ENCODE measurements around the gene UBE2Q2. TPM values are rescaled to one million over a fixed set of nuclear protein-coding genes. Genes with fewer than 3 reads are reported as not detected.
"Not testable (repeated sequence)": the region's sequence is repeated elsewhere in the genome, so short reads cannot be mapped to it uniquely, and the experiment has no call there.

The UBE2Q2 gene
- total RNA-seq, 1 donor from 2014 or later, result 29.0 TPM

DNA sequence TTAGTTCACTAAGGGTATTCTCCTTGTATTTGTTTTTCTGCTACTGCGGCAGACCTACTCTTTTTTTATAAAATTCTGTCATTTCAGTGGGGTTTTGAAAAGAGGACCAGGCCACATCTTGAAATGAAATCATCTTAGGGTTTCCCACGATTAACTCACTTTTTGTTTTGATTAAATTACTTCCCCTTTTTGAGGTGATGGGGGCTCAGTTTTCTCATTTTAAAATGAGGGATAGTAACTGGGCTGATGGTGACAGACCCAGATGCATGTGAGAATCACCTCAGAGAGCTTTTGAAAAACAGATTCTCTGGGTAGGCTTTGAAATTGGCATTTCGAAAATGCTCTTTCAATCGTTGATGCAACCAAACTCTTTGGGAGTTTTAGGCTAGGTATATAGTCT lies 24.2 kb downstream of the UBE2Q2 start:
- intact Hi-C loops (cut with DNase I), result no loop called here
- no peak overlapping the region for H3K4me3 ChIP-seq
- H3K36me3 ChIP-seq, result peaks cover 27% of the 10 kb centered on the region
- H3K27me3 ChIP-seq (ENCODE audit: low read depth), result no peaks in the 10 kb centered on the region
- no peaks in the 10 kb centered on the region for H3K9me3 ChIP-seq
- TF ChIP-seq, protein P1, sequence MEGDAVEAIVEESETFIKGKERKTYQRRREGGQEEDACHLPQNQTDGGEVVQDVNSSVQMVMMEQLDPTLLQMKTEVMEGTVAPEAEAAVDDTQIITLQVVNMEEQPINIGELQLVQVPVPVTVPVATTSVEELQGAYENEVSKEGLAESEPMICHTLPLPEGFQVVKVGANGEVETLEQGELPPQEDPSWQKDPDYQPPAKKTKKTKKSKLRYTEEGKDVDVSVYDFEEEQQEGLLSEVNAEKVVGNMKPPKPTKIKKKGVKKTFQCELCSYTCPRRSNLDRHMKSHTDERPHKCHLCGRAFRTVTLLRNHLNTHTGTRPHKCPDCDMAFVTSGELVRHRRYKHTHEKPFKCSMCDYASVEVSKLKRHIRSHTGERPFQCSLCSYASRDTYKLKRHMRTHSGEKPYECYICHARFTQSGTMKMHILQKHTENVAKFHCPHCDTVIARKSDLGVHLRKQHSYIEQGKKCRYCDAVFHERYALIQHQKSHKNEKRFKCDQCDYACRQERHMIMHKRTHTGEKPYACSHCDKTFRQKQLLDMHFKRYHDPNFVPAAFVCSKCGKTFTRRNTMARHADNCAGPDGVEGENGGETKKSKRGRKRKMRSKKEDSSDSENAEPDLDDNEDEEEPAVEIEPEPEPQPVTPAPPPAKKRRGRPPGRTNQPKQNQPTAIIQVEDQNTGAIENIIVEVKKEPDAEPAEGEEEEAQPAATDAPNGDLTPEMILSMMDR (IDR thresholded peaks at IDR 0.05), result no peak
- no peak for ATAC-seq
- no peak overlapping the region for H3K27ac ChIP-seq
- no peak for DNase-seq
- no peaks in the 10 kb centered on the region for H3K4me1 ChIP-seq

- H3K9me3 ChIP-seq, result no peaks in the 10 kb centered on the region
- TF ChIP-seq, protein P1 (IDR thresholded peaks at IDR 0.05), result no peak
- no peak for ATAC-seq
- no peak overlapping the region for H3K4me3 ChIP-seq
- H3K36me3 ChIP-seq, result peaks cover 27% of the 10 kb centered on the region
- no peak for DNase-seq
- intact Hi-C loops (cut with DNase I), result no loop called here
- no peak overlapping the region for H3K27ac ChIP-seq
- H3K27me3 ChIP-seq (ENCODE audit: low read depth), result no peaks in the 10 kb centered on the region
- H3K4me1 ChIP-seq, result no peaks in the 10 kb centered on the region
Observed at GRCh38 chr15:75868019-75868418, 24.8 kb downstream of the UBE2Q2 start.

- no peak overlapping the region for H3K4me3 ChIP-seq
- no peaks in the 10 kb centered on the region for H3K4me1 ChIP-seq
- DNase-seq (no peak), ATAC-seq (no peak)
- no peaks in the 10 kb centered on the region for H3K9me3 ChIP-seq
- intact Hi-C loops (cut with DNase I), result no loop called here
- H3K36me3 ChIP-seq, result peaks cover 31% of the 10 kb centered on the region
- H3K27me3 ChIP-seq (ENCODE audit: low read depth), result no peaks in the 10 kb centered on the region
- H3K27ac ChIP-seq, result no peak overlapping the region
- TF ChIP-seq, protein P1 (IDR thresholded peaks at IDR 0.05), result no peak
Observed at GRCh38 chr15:75869446-75869845, 26.2 kb downstream of the UBE2Q2 start.

DNA sequence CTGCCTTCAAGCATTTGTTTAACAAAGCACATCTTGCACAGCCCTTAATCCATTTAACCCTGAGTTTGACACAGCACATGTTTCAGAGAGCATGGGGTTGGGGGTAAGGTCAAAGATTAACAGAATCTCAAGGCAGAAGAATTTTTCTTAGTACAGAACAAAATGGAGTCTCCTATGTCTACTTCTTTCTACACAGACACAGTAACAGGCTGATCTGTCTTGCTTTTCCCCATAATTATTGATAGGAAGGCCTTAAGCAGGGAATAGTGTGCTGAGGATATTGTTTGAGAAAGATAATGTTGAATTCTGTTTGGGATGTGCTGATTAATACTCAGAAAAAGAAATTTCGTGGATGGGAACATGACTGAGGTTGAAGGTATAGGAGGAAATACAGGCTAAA lies 28.3 kb downstream of the UBE2Q2 start:
- H3K27me3 ChIP-seq (ENCODE audit: low read depth); H3K9me3 ChIP-seq; DNase-seq; intact Hi-C loops (cut with DNase I); H3K4me1 ChIP-seq; H3K4me3 ChIP-seq; H3K27ac ChIP-seq; ATAC-seq: not testable (repeated sequence)
- peaks cover 44% of the 10 kb centered on the region for H3K36me3 ChIP-seq

DNA sequence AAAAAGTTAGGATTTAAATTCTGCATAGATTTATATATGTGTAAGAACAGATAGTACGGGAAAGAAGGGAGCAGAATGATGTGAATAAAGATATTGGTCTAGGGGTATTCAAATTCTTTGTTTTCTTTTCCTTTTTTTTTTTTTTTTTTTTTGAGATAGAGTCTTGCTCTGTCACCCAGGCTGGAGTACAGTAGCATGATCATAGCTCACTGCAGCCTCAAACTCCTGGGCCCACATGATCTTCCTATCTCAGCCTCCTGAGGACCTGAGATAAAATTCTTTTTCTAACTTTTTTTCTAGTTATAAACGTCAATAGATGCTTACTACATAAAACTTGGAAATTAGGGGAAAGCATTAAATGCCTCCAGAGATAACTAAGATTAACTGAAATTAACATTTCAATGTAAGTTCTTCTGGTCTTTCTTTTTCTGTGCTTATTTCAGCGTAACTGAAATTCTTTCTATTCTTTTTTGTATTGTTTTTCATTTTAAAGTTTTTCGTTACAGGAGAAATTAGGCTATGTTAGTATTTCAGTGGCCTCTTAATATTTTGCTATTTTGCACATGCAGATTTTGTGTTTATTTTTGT lies 29.2 kb downstream of the UBE2Q2 start:
- peaks cover 44% of the 10 kb centered on the region for H3K36me3 ChIP-seq
- H3K27me3 ChIP-seq (ENCODE audit: low read depth), result no peaks in the 10 kb centered on the region
- H3K4me1 ChIP-seq, result no peaks in the 10 kb centered on the region
- H3K27ac ChIP-seq, result no peak overlapping the region
- ATAC-seq, result no peak
- DNase-seq, result no peak
- no peak overlapping the region for H3K4me3 ChIP-seq
- intact Hi-C loops (cut with DNase I), result no loop called here
- TF ChIP-seq, protein P1 (IDR thresholded peaks at IDR 0.05), result no peak
- H3K9me3 ChIP-seq, result no peaks in the 10 kb centered on the region

DNA sequence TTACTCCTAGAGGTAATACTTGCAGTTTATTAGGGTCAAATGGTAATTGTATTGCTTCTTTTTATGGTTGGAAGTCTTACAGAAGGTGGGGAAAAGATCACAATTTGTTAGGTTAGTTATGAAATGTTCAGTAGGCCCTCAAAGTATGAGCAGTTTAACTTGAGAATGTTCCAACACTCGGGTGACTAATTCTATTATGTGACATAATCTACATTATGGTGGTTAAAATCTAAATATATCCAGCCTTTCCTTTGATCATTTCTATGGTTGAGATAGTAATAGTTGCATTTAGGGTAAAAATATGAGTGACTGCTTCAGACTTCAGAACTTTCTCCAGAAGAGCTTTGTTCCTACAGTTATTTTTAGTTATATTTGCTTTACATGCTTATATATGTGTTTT lies 40.8 kb downstream of the UBE2Q2 start:
- TF ChIP-seq, protein P1 (IDR thresholded peaks at IDR 0.05), result no peak
- no peaks in the 10 kb centered on the region for H3K9me3 ChIP-seq
- no peaks in the 10 kb centered on the region for H3K4me1 ChIP-seq
- no peak overlapping the region for H3K4me3 ChIP-seq
- DNase-seq, result no peak
- no peak overlapping the region for H3K27ac ChIP-seq
- ATAC-seq, result no peak
- intact Hi-C loops (cut with DNase I), result no loop called here
- H3K27me3 ChIP-seq (ENCODE audit: low read depth), result no peaks in the 10 kb centered on the region
- H3K36me3 ChIP-seq, result peaks cover 30% of the 10 kb centered on the region

Measured in lower lobe of right lung (tissue), 2 donors.